ENCODE results near the gene PAK2. TPM values are rescaled to one million over a fixed set of nuclear protein-coding genes. Genes with fewer than 3 reads are reported as not detected.

Gene PAK2
- total RNA-seq, result 10 to 100 TPM; 93.8 to 96.8 TPM

GRCh38 chr3:196739671-196740480 lies at the start of gene PAK2:
Gene PAK2 (plus strand): TSS chr3:196739857. CDS start chr3:196782647, 42,790 bp downstream.

GRCh38 chr3:196711838-196712513 lies 27.7 kb upstream of the PAK2 start, which contains the start of the genes CEP19 and PIGX:
Gene CEP19 (minus strand): TSS chr3:196712250. CDS start chr3:196708657, 3,593 bp downstream.
Gene PIGX (plus strand): TSS chr3:196712377.

GRCh38 chr3:196867507-196868296 lies 128.0 kb downstream of the PAK2 start, which contains the start of gene SENP5:
Gene SENP5 (plus strand): TSS chr3:196867920. CDS start chr3:196885182, 17,262 bp downstream.

Other genes starting within 250 kb of the PAK2 start
- 10 to 100 TPM; 35.4 to 39.0 TPM for gene RNF168, start 236.1 kb upstream of the PAK2 start, total RNA-seq
- not detected for gene SMCO1, start 224.5 kb upstream of the PAK2 start, total RNA-seq
- gene WDR53, start 171.3 kb upstream of the PAK2 start, total RNA-seq, result 10 to 100 TPM; 17.3 to 20.8 TPM
- gene FBXO45, start 171.2 kb upstream of the PAK2 start, total RNA-seq, result 10 to 100 TPM; 12.3 to 13.0 TPM
- 10 to 100 TPM; 25.9 to 31.8 TPM for gene NRROS, start 100.2 kb upstream of the PAK2 start, total RNA-seq
- 1 to 10 TPM; 5.2 to 6.7 TPM for gene CEP19, start 27.6 kb upstream of the PAK2 start, total RNA-seq
- gene PIGX, start 27.5 kb upstream of the PAK2 start, total RNA-seq, result 10 to 100 TPM; 32.3 to 35.9 TPM
- 10 to 100 TPM; 29.3 to 30.6 TPM for gene SENP5, start 128.1 kb downstream of the PAK2 start, total RNA-seq
- gene NCBP2, start 202.7 kb downstream of the PAK2 start, total RNA-seq, result 10 to 100 TPM; 50.7 to 51.3 TPM
- 1 to 10 TPM; 2.3 to 3.2 TPM for gene PIGZ, start 229.0 kb downstream of the PAK2 start, total RNA-seq